AG08395 (cell line): ENCODE measurements around the gene CD274.
A peak's percentile ranks its signal among the peaks of the same experiment; 100 is the strongest.
"Not testable (repeated sequence)": the region's sequence is repeated elsewhere in the genome, so short reads cannot be mapped to it uniquely, and the experiment has no call there.

ENCODE experiments used
- DNase-seq: peaks from one replicate; pipeline ENCODE4 v3.0.0; 2012; ENCODE audit warnings: mixed read lengths, low spot score

The CD274 gene

GRCh38 chr9:5466766-5467165 lies 16.4 kb downstream of the CD274 start:
- no peak for DNase-seq

- no peak for DNase-seq
Measured at GRCh38 chr9:5468850-5469249, 18.5 kb downstream of the CD274 start.

- no peak for DNase-seq
Measured at GRCh38 chr9:5470122-5470521, 19.8 kb downstream of the CD274 start.

- DNase-seq: no peak
Measured at GRCh38 chr9:5470816-5471215, 20.5 kb downstream of the CD274 start.

GRCh38 chr9:5475611-5476010 lies 25.3 kb downstream of the CD274 start:
- not testable (repeated sequence) for DNase-seq

GRCh38 chr9:5478206-5478605 lies 27.9 kb downstream of the CD274 start:
- no peak for DNase-seq

- DNase-seq: no peak
Measured at GRCh38 chr9:5479994-5480694, 29.8 kb downstream of the CD274 start.

GRCh38 chr9:5480919-5481318 lies 30.6 kb downstream of the CD274 start:
- no peak for DNase-seq

GRCh38 chr9:5481322-5482040 lies 31.1 kb downstream of the CD274 start:
- DNase-seq: no peak

- DNase-seq: no peak
Measured at GRCh38 chr9:5482194-5482593, 31.9 kb downstream of the CD274 start.

- DNase-seq: no peak
Measured at GRCh38 chr9:5483306-5483705, 33.0 kb downstream of the CD274 start.

GRCh38 chr9:5485378-5486085 lies 35.2 kb downstream of the CD274 start:
- no peak for DNase-seq

- no peak for DNase-seq
Measured at GRCh38 chr9:5486988-5487387, 36.6 kb downstream of the CD274 start.

GRCh38 chr9:5488221-5489008 lies 38.1 kb downstream of the CD274 start:
- DNase-seq: no peak

GRCh38 chr9:5489630-5490490 lies 39.5 kb downstream of the CD274 start:
- no peak for DNase-seq

- DNase-seq: no peak
Measured at GRCh38 chr9:5492965-5493678, 42.8 kb downstream of the CD274 start.

GRCh38 chr9:5493679-5494511 lies 43.6 kb downstream of the CD274 start:
- DNase-seq: peak; percentile 62

- DNase-seq: not testable (repeated sequence)
Measured at GRCh38 chr9:5494765-5495164, 44.4 kb downstream of the CD274 start.

- no peak for DNase-seq
Measured at GRCh38 chr9:5499157-5499556, 48.8 kb downstream of the CD274 start.
